Astrocyte of the spinal cord (primary cell): ENCODE data around the gene C17orf100.

ENCODE experiments used
- DNase-seq: peaks from one replicate; pipeline ENCODE4 v3.0.0; 2011; ENCODE audit warnings: low read depth, low spot score
- H3K4me3 ChIP-seq: 2 replicates; pipeline ENCODE4 v1.5.1; 2011; ENCODE audit warnings: low read depth, mild to moderate bottlenecking, low read length, moderate library complexity
- CTCF ChIP-seq: IDR thresholded peaks from 2 replicates; pipeline ENCODE4 v1.5.1; 2012; ENCODE audit warnings: low read depth, mild to moderate bottlenecking, low read length, inconsistent platforms
- in situ Hi-C: cut with HindIII; loops from 2 replicates; pipeline ENCODE4 v1.10.0; 2017; ENCODE audit warnings: low sequenced_read_pairs

C17orf100 gene

DNA sequence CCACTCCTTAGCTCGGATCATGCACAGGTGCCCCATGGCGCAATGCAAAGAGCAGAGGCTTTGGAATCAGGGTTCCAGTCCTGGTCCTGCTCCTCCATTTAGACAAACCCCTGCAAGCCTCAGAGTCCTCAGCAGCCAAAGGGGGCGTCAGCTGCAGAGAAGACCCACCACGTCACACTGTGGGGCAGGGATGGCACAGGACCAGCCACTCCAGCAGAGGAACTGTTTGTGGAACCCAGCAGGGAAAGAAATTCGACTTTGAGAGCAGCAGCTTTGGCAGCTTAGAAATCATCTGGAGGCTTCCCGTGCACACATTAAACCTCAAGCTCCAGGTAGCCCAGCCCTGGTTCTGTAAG lies 25.2 kb downstream of the C17orf100 start:
- no peak overlapping the region for H3K4me3 ChIP-seq
- no peak for DNase-seq
- TF ChIP-seq CTCF: no peak
- in situ Hi-C loops: no loop called here

- H3K4me3 ChIP-seq: no peak overlapping the region
- peak; percentile 52 for DNase-seq
- TF ChIP-seq CTCF: no peak
- in situ Hi-C loops: no loop called here
Measured at GRCh38 chr17:6677158-6677831, 25.7 kb downstream of the C17orf100 start.

DNA sequence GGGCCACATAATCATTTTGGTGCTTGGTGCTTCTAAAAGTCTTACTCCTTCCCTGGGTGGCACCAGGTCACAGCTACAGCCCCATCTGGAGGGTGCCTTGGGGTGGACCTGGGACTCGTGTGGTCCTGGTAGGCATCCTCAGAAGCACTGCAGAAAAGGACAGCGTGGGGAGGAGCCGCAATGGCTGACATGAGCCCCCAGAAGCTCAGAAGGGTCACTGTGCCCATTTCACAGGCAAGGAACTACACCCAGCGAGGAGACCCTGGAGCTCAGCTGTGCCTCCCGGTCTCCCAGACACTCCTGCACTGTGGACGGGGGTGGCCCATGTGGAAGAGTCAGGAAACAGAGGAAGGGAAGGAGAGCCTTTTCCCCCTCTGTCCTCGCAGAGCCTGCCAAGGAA lies 26.4 kb downstream of the C17orf100 start:
- DNase-seq: no peak
- TF ChIP-seq CTCF: no peak
- no peak overlapping the region for H3K4me3 ChIP-seq
- in situ Hi-C loops: no loop called here

- DNase-seq: no peak
- no peak overlapping the region for H3K4me3 ChIP-seq
- in situ Hi-C loops: no loop called here
- TF ChIP-seq CTCF: no peak
Measured at GRCh38 chr17:6679241-6679640, 27.7 kb downstream of the C17orf100 start.

GRCh38 chr17:6681176-6681575 lies 29.6 kb downstream of the C17orf100 start:
- in situ Hi-C loops: no loop called here
- no peak for DNase-seq
- no peak for TF ChIP-seq CTCF

DNA sequence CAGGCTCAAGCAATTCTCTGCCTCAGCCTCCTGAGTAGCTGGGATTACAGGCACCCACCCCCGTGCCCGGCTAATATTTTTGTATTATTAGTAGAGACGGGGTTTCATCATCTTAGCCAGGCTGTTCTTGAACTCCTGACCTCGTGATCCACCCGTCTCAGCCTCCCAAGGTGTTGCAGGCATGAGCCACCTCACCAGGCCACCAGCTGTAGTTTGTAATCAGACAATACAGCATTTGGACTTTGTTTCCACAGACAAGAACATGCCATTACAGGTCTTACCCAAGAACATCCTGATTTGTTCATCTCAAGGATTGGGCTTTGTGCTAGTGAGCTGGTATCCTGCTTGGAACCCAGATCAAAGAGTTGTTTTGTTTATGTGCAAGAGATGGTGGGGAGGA lies 30.1 kb downstream of the C17orf100 start:
- DNase-seq: no peak
- no peak overlapping the region for H3K4me3 ChIP-seq
- TF ChIP-seq CTCF: no peak
- in situ Hi-C loops: no loop called here

More at GRCh38 chr17:6681176-6681575, 29.6 kb downstream of the C17orf100 start:
- no peak overlapping the region for H3K4me3 ChIP-seq

- no peak for DNase-seq
- in situ Hi-C loops: no loop called here
- no peak overlapping the region for H3K4me3 ChIP-seq
- TF ChIP-seq CTCF: no peak
Measured at GRCh38 chr17:6682339-6682738, 30.8 kb downstream of the C17orf100 start.
